NCI-H187 treated with DMSO at 0.1 percent for 48 hours (cell line): Measurements from ENCODE around the gene IFNW1.
"Not testable (repeated sequence)": the region's sequence is repeated elsewhere in the genome, so short reads cannot be mapped to it uniquely, and the experiment has no call there.

Source experiments
- DNase-seq: peaks from one replicate; lab custom pipeline; 2025; lab: John Stamatoyannopoulos, UW

Gene IFNW1

GRCh38 chr9:21141427-21141882 is at the start of gene IFNW1:
TSS of gene IFNW1 (minus strand) at chr9:21141832. CDS start at chr9:21141570, 262 bp downstream.
- DNase-seq, result no peak

- DNase-seq, result not testable (repeated sequence)
Observed at GRCh38 chr9:21187487-21187886, 45.9 kb upstream of the IFNW1 start, which contains the start of gene IFNA4. TSS of gene IFNA4 (minus strand) at chr9:21187587. CDS start at chr9:21187531, 56 bp downstream.

DNA sequence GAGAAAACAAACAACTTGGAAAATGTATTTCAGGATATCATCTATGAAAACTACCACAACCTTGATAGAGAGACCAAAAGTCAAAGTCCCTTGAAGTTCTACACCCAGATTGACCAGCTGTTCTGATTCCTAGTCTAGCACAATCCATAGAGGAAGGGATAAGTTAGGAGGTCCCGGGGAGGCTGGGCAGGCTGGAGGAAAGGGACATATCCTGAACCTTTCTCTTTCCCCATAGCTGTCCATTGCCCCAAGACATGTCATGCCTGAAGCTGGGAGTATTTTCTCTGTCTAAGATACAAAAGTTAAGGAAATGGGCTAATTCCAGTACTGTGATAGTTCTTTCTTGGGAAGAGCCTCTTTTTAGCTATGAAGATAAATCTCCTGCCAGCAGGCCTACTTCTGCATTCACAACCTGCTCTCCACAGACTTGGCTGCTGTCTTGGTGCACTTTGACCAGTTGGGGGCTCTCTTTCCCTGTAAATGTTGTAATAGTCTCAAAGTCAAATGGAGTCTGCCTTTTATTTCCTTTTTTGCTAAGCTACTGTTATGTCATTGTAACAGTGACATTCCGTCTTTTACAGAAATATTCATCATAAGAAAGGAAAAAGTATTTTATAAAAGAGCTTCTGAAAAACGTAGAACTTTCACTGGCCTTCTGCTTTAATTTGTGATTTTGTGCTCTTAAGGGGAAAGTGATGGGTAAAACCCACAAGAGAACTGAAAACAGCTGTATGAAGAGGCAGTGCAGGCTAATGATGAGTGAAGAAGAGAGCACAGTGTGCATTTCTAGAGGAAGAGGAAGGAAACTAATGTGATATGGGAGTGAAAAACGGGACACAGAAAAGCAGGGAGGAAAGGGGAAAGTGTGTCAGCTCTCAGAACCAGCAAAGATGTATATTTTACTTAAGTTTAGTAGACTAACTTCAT is 41.4 kb upstream of the IFNW1 start:
- DNase-seq, result not testable (repeated sequence)

DNA sequence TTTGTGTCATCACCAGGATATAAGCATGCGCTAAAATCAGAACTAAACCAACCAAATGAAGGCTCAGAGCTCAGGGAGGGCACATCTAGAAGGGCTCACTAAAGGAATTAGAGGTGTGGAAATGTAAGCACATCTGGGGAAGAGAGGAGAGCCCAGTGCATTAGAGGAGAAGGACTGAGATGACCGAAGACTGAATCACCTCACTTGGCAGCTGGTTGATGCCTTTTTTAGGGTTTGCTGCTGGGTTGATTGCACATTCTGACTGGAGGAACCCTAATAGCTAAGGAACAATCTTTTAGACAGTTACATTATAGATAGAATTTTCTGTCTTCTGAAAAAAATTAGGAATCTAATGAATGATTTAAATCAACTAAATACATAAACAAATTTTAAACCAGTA is 33.0 kb upstream of the IFNW1 start:
- no peak for DNase-seq

DNA sequence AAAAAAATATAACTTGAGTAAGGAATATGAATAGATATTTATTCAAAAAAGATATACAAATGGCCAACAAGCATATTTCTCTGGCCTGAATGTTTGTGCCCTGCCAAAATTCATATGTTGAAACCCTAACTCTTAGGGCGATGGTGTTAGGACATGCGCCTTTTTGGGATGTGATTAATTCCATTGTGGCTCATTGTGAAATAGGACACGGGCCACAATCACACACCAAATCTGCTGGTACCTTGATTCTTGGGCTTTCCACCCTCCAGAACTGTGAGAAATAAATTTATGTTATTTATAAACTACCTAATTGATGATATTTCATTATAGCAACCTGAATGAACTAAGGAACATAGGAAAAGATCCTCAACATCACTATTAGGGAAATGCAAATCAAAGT is 30.5 kb upstream of the IFNW1 start:
- DNase-seq, result no peak

DNA sequence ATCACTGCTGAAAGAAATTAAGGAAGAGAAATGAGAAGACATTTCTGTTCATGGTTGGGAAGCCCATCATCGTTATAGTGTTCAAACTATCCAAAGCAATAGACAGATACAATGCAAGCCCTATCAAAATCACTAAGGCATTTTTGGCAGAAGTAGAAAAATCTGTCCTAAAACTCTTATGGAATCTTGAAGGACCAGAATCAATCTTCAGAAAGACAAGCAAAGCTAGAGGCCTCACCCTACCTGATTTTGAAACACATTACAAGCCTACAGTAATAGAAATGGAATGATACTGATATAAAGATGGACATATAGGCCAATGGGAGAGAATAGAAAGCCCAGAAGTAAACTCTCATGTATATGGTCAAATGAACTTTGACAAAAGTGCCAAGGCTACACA is 29.7 kb upstream of the IFNW1 start:
- DNase-seq, result no peak

DNA sequence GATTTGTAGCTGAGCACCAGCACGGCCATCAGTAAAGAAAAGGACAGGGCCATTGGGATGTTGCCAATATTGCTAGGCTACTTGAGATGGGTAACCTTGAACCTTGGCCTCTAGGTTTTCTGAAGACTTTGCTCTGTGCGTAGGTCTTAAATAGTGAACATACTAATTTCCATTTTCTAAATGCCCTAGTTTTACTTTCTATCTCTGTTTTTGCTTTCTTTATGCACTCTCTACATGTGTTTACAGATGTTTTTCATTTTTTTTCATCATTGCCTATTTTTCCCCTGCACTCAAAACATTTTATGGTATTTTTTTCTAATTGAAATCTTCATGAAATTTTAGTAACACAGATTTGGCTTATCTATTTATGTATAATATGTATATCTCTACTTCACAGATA is 24.9 kb upstream of the IFNW1 start, which contains the start of gene IFNA21:
IFNA21 (minus strand) TSS at position 101 of the 400 bp plus-strand sequence; CDS start at position 53, 48 bp downstream.
- not testable (repeated sequence) for DNase-seq

GRCh38 chr9:21165516-21165915 is 23.9 kb upstream of the IFNW1 start:
- no peak for DNase-seq

DNA sequence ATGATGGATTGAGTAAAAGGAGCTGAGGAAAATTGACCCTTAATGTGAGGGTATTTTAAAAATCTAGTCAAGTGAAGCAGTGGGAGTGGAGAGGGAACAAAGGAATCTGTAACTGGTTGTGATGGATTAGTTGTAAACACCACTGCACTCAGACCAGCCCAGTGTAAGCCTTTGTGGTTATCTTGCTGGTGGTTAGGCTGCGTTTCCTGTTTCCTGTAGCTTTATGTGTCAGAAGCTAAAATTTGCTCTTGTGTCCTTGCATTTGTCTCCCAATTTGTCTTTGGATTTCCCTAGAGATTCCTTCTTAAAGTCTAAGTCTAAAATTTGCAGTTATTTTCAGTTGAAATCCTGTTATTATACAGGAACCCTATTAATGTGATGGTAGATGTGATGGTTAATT is 18.5 kb upstream of the IFNW1 start:
- no peak for DNase-seq

DNA sequence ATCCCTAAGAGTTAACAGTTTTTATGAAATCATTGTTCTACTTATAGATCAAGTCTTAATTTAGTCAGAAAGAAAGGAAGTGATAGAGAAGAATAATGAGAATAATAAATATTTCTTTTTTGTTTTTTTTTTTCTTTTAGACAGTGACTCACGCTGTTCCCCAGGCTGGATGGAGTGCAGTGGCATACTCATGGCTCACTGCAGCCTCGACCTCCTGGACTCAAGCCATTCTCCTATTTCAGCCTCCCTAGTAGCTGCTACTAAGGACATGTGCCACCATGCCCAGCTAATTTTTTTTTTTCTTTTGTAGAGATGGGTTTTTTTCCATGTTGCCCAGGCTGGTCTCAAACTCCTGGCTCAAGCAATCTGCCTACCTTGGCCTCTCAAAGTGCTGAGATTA is 13.9 kb upstream of the IFNW1 start:
- no peak for DNase-seq

DNA sequence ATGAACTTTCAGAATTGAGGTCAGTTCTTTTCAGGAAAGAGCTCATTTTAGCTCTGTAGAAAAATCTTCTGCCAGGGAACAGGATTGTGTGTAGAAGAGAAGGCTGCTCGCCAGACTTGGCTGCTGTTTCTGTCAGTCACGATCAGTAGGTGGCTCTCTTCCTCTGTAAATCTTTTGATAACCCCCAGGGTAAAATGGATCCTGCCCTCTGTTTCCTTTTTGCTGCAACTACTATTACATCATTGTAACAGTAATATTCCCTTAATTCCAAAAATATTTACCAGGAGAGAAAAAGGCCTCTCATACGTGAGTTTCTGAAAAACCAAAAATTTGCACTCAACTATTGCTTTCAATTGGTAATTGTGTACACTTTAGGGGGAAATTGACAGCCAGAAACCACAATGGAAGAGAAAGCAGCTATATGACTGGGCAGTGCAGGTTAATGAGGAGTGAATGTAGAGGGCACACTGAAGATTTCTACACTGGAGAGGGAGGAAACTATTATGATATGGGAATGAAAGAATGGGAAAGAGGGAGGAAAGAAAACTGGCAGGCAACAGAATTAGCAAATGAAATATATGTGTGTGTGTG is 12.5 kb upstream of the IFNW1 start:
- DNase-seq, result no peak

- DNase-seq, result no peak
Observed at GRCh38 chr9:21153336-21154017, 11.8 kb upstream of the IFNW1 start.

DNA sequence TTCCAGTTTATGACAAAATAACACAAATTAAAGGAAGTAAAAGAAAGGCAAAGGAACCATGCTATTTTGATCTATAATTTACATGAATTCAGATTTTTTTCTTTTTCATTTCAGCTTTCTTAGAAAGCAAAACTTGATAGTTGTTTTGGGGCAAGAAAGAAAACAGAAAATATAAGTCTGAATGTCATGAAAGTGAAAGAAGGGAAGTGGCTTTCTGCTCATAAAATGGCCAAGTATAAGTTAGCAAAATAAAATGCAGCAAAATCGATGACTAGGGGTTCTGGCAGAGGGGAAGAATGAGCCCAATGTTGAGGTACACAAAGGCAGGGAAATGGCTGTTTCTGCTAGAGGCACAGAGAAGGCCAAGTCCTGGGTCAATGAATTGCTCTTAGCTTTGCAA is 3.0 kb upstream of the IFNW1 start:
- DNase-seq, result no peak

DNA sequence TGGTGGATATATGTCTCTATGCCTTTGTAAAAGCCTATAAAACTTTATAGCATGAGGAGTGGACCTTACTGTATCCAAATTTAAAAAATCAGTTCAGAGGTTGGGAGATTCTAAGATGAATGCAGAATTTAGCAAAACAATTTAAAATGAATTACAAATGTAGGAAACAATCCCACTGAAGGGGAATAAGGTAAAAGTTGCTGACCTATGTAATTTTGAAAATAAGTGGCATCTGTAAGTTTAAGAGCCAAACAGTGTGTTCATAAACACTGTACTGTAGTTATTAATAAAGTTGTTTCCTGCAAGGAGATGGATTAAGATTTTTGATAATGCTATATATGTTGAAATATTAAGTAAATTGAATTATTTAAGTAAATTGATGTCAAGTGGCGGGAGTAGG is 4.6 kb downstream of the IFNW1 start:
- no peak for DNase-seq

DNA sequence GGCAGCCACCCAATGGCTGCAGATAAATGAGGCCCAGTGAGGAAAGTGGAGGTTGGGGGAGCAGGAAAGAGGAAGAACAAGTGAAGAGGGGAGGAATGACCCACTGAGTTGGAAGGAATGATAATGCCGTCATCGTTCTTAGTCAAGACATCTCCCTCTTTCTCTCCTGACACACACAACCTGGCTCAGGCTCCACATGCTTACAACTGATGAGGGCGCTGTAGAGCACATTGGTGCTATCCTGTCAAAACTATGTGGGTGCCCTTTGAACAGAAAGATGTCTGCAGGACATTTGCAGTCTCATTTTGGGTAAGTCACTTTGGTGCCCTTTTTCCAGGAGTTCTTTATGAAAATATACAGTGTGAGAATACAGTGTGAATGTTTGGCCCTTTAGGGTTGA is 5.9 kb downstream of the IFNW1 start:
- no peak for DNase-seq

DNA sequence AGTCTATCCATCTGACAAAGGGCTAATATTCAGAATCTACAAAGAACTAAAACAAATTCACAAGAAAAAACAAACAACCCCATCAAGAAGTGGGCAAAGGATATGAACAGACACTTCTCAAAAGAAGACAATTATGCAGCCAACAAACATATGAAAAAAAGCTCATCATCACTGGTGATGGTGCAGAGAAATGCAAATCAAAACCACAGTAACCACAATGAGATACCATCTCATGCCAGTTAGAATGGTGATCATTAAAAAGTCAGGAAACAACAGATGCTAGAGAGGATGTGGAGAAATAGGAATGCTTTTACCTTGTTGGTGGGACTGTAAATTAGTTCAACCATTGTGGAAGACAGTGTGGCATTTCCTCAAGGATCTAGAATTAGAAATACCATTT is 13.4 kb downstream of the IFNW1 start:
- DNase-seq, result not testable (repeated sequence)

- DNase-seq, result no peak
Observed at GRCh38 chr9:21121595-21122251, 19.9 kb downstream of the IFNW1 start.

GRCh38 chr9:21121079-21121478 is 20.6 kb downstream of the IFNW1 start:
- no peak for DNase-seq

DNA sequence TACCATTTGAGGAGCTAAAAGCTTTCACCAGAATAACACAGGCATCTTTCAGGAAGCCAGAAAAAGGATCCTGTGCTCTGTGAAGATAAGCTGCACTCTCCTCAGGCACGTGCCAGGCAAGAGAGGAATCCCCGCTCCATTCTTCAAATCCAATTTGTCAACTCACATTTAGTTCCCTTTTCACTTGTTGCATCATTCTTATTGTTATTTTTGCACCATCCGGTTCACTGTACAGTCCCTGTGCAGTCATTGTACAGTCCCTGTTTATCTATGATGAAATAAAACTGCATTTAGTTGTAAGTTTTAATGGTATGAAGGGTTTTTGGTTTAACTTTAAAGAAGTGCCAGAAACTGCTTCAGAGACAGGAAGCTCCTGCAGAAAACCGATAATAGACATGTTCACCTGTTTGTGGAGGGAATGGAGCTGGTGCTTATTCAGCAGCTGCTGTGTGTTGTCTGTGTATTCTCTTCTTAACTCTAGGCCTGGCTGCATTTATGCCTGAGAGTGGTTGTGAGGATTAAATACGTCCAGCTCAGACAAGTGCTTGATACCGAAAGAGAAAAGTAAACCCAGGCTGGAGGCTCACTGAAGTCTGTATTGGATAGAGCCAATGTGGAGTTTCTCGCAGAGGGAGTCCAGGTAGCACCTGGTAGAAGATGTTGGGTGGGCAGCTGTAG is 22.4 kb downstream of the IFNW1 start:
- no peak for DNase-seq

- DNase-seq, result no peak
Observed at GRCh38 chr9:21114311-21114710, 27.3 kb downstream of the IFNW1 start.
